ENCODE results near the gene ENTPD6.

Gene ENTPD6

DNA sequence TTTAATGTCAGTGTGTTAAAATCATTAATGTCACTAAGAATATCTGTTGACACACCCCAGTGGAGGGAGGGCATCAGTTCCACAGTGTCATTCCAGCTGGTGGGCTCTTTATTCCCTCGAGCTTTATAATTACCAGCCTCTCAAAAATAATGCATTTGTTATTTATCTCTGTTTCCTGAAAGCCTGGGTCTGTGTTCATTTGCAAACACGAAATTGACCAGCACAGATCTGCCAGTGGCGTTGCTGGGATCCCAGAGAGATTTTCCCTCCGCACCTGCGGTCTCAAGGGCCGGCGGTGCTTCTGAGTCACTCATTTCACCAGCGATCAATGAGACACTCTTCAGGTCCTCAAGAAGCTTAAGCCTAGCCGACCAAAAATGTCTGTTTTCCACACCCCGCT is 46.7 kb downstream of the ENTPD6 start:
- no peak for DNase-seq (ENCODE audit: low read depth)

- no peak for DNase-seq (ENCODE audit: low read depth)
Measured at GRCh38 chr20:25243416-25243979, 48.0 kb downstream of the ENTPD6 start.

DNA sequence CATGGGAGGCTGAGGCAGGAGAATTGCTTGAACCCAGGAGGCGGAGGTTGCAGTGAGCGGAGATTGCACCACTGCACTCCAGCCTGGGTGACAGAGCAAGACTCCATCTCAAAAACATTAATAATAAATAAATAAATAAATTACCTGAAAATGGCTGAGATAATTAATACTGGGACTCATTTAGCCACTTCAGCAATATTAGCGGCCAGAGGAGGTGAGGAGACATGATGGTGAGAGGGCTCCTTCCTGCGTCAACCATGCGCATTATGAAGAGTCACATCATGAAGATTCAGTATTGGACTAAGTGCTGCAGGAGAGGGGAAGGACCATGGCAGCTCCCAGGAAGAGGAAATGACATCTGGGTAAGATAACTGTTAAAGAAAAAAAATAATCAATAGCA is 49.5 kb downstream of the ENTPD6 start:
- no peak for DNase-seq (ENCODE audit: low read depth)

- DNase-seq (ENCODE audit: low read depth): no peak
Measured at GRCh38 chr20:25245461-25245860, 49.9 kb downstream of the ENTPD6 start.

- DNase-seq (ENCODE audit: low read depth): no peak
Measured at GRCh38 chr20:25246182-25246999, 50.9 kb downstream of the ENTPD6 start.

DNA sequence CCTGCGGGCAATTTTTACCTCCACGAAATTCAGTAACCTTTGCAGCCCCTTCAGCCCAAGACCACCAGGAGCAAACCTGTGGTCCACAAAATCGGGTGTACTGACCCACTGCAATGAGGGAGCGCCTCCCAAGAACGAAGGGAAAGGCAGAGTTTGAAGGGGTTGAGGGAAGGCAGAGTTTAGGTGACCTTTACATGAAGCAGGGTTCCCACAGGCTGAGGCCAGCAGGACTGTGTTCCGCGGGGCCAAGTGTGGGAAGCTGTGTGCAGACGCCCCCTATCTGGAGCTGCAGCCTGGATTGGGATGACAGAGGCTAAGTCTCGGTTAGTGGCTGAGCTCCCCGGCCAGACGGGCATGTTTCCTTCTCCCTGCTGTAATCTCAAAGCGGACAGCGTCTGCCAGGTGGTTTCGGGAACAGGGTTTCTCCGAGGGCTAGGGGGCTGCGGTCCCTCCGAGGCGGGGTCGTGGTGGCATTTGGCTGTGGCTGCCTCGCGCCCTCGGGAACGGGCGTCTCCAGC is 51.5 kb downstream of the ENTPD6 start:
- DNase-seq (ENCODE audit: low read depth): peak; percentile 61

- DNase-seq (ENCODE audit: low read depth): no peak
Measured at GRCh38 chr20:25247518-25247955, 52.0 kb downstream of the ENTPD6 start.

GRCh38 chr20:25247956-25248785 is 52.7 kb downstream of the ENTPD6 start, which contains the start of gene PYGB:
PYGB (plus strand) TSS chr20:25248085; CDS start chr20:25248179, 94 bp downstream.
- DNase-seq (ENCODE audit: low read depth): no peak

DNA sequence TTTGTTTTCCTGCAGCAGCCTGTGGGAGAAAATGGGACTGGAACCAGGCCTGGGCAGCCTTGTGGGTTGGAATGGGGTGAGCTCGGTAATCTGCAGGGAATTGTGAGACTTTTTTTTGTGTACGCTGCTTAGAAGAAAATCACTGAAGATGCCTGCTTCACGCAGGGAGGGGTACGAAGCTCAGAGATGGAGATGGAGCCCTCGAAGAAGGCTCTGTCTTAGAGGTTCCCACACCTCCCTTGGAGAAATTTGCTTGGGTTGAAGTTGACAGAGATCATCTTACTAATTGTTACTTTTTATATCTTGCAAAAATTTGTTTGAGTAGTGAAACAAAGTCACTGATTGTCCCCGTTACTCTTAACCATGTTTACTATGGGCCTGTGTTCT is 53.3 kb downstream of the ENTPD6 start:
- no peak for DNase-seq (ENCODE audit: low read depth)

DNA sequence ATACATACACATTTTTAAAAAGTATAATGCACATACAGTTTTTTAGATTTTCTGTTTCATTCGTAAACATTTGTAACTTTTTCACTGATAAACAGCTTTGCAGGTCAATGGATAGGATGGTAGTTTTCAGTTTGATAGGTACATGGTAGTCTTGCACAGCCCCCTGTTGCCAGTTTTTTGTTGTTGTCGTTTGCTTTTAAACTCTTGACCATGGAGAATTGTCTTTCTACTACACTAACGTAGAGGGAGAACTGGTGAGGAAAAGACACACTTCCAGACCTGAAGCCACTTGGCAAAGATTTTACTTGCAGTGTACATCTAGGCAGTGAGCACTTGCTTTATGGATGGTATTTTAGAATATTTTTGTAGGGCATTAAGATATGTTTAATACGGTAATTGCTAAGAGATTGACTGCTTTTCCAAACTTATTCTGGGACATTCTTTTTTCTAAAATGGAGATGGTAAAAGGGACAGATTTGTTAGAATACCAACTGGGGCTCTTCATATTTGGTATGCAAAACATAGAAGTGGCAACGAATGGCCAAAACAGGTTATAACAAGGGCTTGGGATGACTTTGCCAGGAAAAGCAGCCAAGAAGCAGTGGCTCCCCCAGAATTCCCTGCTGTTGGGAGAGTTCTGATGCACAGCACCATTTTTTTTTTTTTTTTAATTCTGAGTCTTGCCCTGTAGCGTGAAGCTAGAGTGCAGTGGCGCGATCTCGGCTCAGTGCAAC is 53.9 kb downstream of the ENTPD6 start:
- DNase-seq (ENCODE audit: low read depth): no peak

DNA sequence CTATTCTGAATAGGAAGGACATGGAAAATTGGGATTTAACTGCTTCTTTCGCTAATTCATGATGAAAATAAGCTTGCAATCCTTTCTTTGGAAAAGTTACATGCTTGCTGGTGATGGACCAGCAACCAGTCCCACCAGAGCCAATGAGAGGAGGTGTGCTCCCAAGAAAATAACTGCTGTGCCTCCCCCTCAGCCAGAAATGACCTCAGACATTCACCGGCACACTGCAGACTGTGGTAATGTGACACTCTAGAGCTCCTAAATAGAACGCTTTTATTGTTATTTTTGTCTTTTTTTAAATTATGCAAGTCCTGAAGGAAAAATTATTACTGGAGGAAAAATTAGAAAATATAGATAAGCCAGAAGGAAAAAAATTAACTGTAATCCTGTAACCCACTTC is 55.0 kb downstream of the ENTPD6 start:
- no peak for DNase-seq (ENCODE audit: low read depth)

- DNase-seq (ENCODE audit: low read depth): no peak
Measured at GRCh38 chr20:25251019-25251418, 55.5 kb downstream of the ENTPD6 start.

GRCh38 chr20:25251558-25251957 is 56.0 kb downstream of the ENTPD6 start:
- DNase-seq (ENCODE audit: low read depth): no peak

GRCh38 chr20:25252230-25252651 is 56.7 kb downstream of the ENTPD6 start:
- no peak for DNase-seq (ENCODE audit: low read depth)

- no peak for DNase-seq (ENCODE audit: low read depth)
Measured at GRCh38 chr20:25252686-25253421, 57.3 kb downstream of the ENTPD6 start.

GRCh38 chr20:25253606-25254275 is 58.2 kb downstream of the ENTPD6 start:
- DNase-seq (ENCODE audit: low read depth): no peak

- no peak for DNase-seq (ENCODE audit: low read depth)
Measured at GRCh38 chr20:25254571-25254970, 59.1 kb downstream of the ENTPD6 start.

DNA sequence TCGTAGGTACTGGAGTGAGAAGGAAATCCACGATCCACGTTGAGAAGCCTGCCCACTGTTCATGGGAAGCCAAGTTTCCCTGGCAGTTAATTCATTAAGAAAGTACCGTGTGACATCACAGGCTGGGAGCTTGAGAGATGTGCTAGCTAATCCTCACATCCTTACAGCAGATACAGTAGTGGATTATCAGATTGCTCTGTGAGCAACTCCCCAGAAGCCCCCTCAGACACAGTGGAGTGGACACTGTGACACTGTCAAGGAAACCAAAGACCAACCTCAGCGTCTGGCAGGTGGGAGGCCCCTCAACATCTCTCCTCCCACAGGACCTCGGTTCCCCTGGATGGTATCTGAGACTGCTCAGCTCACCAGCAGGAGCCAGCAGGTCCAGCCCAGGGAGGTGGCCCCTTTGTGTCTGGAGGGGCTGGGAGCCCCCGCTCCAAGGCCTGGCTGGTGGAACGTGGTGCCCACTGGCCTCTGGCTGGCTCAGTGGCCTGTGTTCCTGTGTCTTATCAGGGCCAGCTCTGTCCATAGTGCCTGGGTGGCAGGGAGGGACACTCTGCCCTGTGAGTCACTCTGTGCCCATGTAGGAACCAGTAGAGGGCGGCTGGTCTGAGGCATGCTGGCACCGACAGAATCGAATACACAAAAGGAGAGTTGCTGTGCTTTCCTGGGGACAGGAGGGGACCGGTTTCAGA is 59.6 kb downstream of the ENTPD6 start:
- DNase-seq (ENCODE audit: low read depth): no peak

DNA sequence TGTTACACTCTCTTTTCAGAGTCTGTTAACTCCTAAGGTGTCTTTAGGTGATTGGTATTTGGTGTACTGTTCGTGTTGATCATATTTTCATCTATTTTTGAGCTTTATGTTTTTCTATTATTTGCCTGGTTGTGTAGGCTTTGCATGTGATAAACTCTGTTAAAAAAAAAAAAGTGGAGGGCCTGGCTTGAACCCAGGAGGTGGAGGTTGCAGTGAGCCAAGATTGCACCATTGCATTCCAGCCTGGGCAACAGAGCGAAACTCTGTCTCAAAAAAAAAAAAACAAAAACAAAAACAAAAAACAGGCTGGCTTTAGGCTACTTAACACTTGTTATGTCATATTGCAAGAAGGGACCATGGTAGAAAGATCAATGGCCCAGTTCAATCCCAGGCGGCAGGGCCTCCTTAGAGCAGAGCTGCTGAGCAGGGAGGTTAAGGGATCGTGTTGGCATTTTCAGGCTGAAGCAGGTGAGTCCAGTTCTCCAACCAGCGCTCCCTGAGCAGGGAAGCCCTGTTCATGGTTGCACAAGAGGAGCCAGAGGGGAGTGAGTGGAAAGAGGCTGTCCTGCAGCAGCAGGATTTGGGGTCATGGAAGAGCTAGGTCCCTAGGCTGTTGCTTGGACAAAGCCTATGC is 60.8 kb downstream of the ENTPD6 start:
- no peak for DNase-seq (ENCODE audit: low read depth)
